Measurements from ENCODE around the gene CD14. TPM values are rescaled to one million over a fixed set of nuclear protein-coding genes. Genes with fewer than 3 reads are reported as not detected.
"Not testable (repeated sequence)": the region's sequence is repeated elsewhere in the genome, so short reads cannot be mapped to it uniquely, and the experiment has no call there.

CD14 gene
- total and polyA plus RNA-seq, 11 donors: 9.9 to 220 (median 25.8) TPM

- WGBS, 4 donors: 0 to 1% (median 1%) methylated on average over 17 to 63 of the region's 63 CpGs
- ATAC-seq (peak; percentile 98 to 99 (median 99)), DNase-seq (peak; percentile 99)
- Histone ChIP-seq H3K9me3 (no peaks in the 10 kb centered on the region), H3K4me1 (peaks cover 0 to 40% (median 17%) of the 10 kb centered on the region in 12 donors), H3K4me3 (peak within 1 kb of the TSS; percentile 38 to 92 (median 79)), H3K36me3 (peaks cover 0 to 32% (median 22%) of the 10 kb centered on the region in 9 donors), H3K27ac (peak within 1 kb of the TSS; percentile 83 to 95 (median 92)), H3K27me3 (no peaks in the 10 kb centered on the region)
- intact Hi-C loops (cut with DNase I): loop anchor here in 9 of 10 donors (1.0 to 10.0 kb wide), 10 partner anchors 25 to 267 kb away; partner anchors contain the start of genes EIF4EBP3 (in 4 of the 9), ANKHD1 (in 2 of the 9), APBB3 (in 2 of the 9) and SLC35A4 (in 2 of the 9)
- TF ChIP-seq POLR2A (IDR thresholded peaks at IDR 0.05) (peak in 1 of 2 donors; percentile 67), CTCF (IDR thresholded peaks at IDR 0.05) (peak; percentile 58 to 87 (median 70))
Observed at GRCh38 chr5:140639148-140639981, 6.4 kb upstream of the CD14 start, which contains the start of gene TMCO6. Gene TMCO6 (plus strand): TSS chr5:140639451. CDS start chr5:140639528, 77 bp downstream.

GRCh38 chr5:140638898-140639147 lies 5.8 kb upstream of the CD14 start:
- Histone ChIP-seq H3K4me1 (peaks cover 0 to 45% (median 17%) of the 10 kb centered on the region in 12 donors), H3K27ac (peak overlapping the region; percentile 83 to 95 (median 92)), H3K4me3 (peak overlapping the region in 11 of 12 donors; percentile 3 to 92 (median 82)), H3K36me3 (peaks cover 0 to 27% (median 17%) of the 10 kb centered on the region in 9 donors)
- not testable (repeated sequence) for H3K9me3 ChIP-seq, H3K27me3 ChIP-seq, DNase-seq
- ATAC-seq: peak in 1 of 4 donors; percentile 3
- WGBS, 4 donors: 23 to 40% (median 30%) methylated on average over 9 of the region's 9 CpGs
- intact Hi-C loops (cut with DNase I): loop anchor here in 9 of 10 donors (1.0 to 10.0 kb wide), 10 partner anchors 25 to 267 kb away; partner anchors contain the start of genes EIF4EBP3 (in 4 of the 9), ANKHD1 (in 2 of the 9), APBB3 (in 2 of the 9) and SLC35A4 (in 2 of the 9)

- H3K9me3 ChIP-seq: no peaks in the 10 kb centered on the region
- H3K4me1 ChIP-seq: peaks cover 0 to 55% (median 24%) of the 10 kb centered on the region in 12 donors
- TF ChIP-seq POLR2A (IDR thresholded peaks at IDR 0.05) (no peak), CTCF (IDR thresholded peaks at IDR 0.05) (no peak)
- 82 to 90% (median 88%) methylated on average over 10 of the region's 10 CpGs for WGBS, 4 donors
- H3K4me3 ChIP-seq: no peak overlapping the region
- DNase-seq (no peak), ATAC-seq (no peak)
- intact Hi-C loops (cut with DNase I): loop anchor here in 9 of 10 donors (2.0 to 10.0 kb wide), 9 partner anchors 70 to 265 kb away; partner anchors contain the start of genes EIF4EBP3 (in 4 of the 9), ANKHD1 (in 2 of the 9), APBB3 (in 2 of the 9) and SLC35A4 (in 2 of the 9)
- peaks cover 0 to 14% (median 5%) of the 10 kb centered on the region in 9 donors for H3K36me3 ChIP-seq
- peak overlapping the region in 1 of 12 donors; percentile 24 for H3K27ac ChIP-seq
- no peaks in the 10 kb centered on the region for H3K27me3 ChIP-seq
Observed at GRCh38 chr5:140637371-140638100, 4.6 kb upstream of the CD14 start.

Measured in heart left ventricle (tissue), 16 donors.